ENCODE data around the gene TCF15. TPM values are rescaled to one million over a fixed set of nuclear protein-coding genes. Genes with fewer than 3 reads are reported as not detected.

The TCF15 gene
- total and polyA plus RNA-seq, 2 of the 4 experiments (the other 2 are of a cell fraction) = not detected

DNA sequence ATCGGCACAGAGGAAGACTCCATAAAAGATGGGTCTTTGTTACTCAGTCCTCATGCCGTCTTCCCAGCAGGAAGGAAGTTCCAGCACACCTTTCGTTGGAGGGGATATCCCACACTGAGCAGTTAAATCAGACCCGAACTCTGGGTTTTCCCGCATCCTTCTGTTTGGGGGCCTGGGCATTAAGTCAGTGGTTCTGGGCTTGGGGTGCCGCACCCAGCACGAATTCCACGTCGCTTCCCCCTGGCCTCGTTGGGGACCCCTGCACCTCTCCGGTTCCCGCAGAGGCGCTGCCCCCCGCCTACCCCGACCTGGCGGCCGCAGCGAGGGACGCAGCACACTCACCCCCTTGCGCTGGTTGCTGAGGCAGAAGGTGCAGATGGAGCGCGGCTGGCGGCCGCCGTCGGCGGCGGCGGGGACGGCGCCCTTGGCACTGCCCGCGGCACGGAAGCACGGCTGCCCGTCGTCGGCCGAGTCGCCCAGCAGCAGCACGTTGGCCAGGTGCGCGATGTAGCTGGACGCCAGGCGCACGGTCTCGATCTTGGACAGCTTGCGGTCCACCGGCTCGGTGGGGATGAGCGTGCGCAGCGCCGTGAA lies 641 bp downstream of the TCF15 start:
- H2BK5ac ChIP-seq (ENCODE audit: low read depth, low read length, poor library complexity, severe bottlenecking) = no peak overlapping the region
- no peak overlapping the region for H2BK120ac ChIP-seq (ENCODE audit: low read depth, low read length)
- H4K91ac ChIP-seq (ENCODE audit: insufficient read depth, low read depth, low read length) = no peak overlapping the region
- H3K4ac ChIP-seq (ENCODE audit: low read depth, low read length) = no peak overlapping the region
- dilution Hi-C loops (cut with HindIII; ENCODE audit: low sequenced_read_pairs, unreplicated experiment) = no loop called here
- H3K27me3 ChIP-seq (ENCODE audit: control insufficient read depth, insufficient read depth, low read length) = peaks cover 79% of the 10 kb centered on the region
- H3K4me1 ChIP-seq (ENCODE audit: control insufficient read depth, insufficient read depth, low read length) = no peaks in the 10 kb centered on the region
- H4K20me1 ChIP-seq (ENCODE audit: insufficient read depth, low read length) = no peaks in the 10 kb centered on the region; the same call in 1 of the 2 replicates
- 0 out of 2 replicates have a peak, but pooled peaks cover 1% of the 10 kb centered on the region for H3K9me3 ChIP-seq (ENCODE audit: control insufficient read depth, insufficient read depth, low read length)
- CTCF ChIA-PET = no interaction called here
- DNase-seq = no peak
- H2AK9ac ChIP-seq (replicated peaks; ENCODE audit: low read depth, low read length, poor library complexity) = peak overlapping the region; percentile 55
- H2BK15ac ChIP-seq (ENCODE audit: low read depth, low read length) = no peak overlapping the region
- H3K27ac ChIP-seq (ENCODE audit: insufficient read depth, low read length) = no peak overlapping the region
- H4K8ac ChIP-seq (ENCODE audit: low read depth in 2 of 2, low read length in 2 of 2) = no peak overlapping the region
- H2AK5ac ChIP-seq (ENCODE audit: low read depth, low read length) = no peak overlapping the region
- no peak overlapping the region for H3K18ac ChIP-seq (ENCODE audit: low read depth, low read length)
- no peak overlapping the region for H2BK20ac ChIP-seq (ENCODE audit: low read depth, low read length)
- no peaks in the 10 kb centered on the region for H3K36me3 ChIP-seq (ENCODE audit: control insufficient read depth, insufficient read depth, low read length)
- POLR2A ChIA-PET (ENCODE audit: unreplicated experiment) = no interaction called here
- H3K9ac ChIP-seq (ENCODE audit: low read depth, low read length) = no peak overlapping the region
- H3K79me1 ChIP-seq (ENCODE audit: low read depth in 1 of 2, low read length in 2 of 2) = no peaks in the 10 kb centered on the region
- BruUV-seq (replicated peaks) = no TSS peak
- TF ChIP-seq MXI1 (IDR thresholded peaks at IDR 0.05; ENCODE audit: borderline replicate concordance, low read depth, low read length) (no peak), BHLHE40 (IDR thresholded peaks at IDR 0.05; ENCODE audit: low read depth, low read length) (no peak), SMC3 (IDR thresholded peaks at IDR 0.05; ENCODE audit: low read depth, low read length) (no peak), MAZ (IDR thresholded peaks at IDR 0.05; ENCODE audit: borderline replicate concordance, low read depth, low read length) (no peak), MAFK (IDR thresholded peaks at IDR 0.05; ENCODE audit: low read depth, low read length) (no peak), RAD21 (IDR thresholded peaks at IDR 0.05; ENCODE audit: low read length) (no peak), RCOR1 (IDR thresholded peaks at IDR 0.05; ENCODE audit: insufficient replicate concordance, low read length) (no peak), NFE2L2 (IDR thresholded peaks at IDR 0.05; ENCODE audit: low read depth, low read length) (no peak), FOS (IDR thresholded peaks at IDR 0.05; ENCODE audit: low read depth, low read length) (no peak), POLR2A (IDR thresholded peaks at IDR 0.05; ENCODE audit: low read depth, low read length) (no peak), CHD1 (IDR thresholded peaks at IDR 0.05; ENCODE audit: low read depth, low read length) (no peak), CEBPB (IDR thresholded peaks at IDR 0.05; ENCODE audit: low read depth, low read length) (no peak), RFX5 (IDR thresholded peaks at IDR 0.05; ENCODE audit: low read depth, low read length) (no peak)
- TF ChIP-seq, protein P1, sequence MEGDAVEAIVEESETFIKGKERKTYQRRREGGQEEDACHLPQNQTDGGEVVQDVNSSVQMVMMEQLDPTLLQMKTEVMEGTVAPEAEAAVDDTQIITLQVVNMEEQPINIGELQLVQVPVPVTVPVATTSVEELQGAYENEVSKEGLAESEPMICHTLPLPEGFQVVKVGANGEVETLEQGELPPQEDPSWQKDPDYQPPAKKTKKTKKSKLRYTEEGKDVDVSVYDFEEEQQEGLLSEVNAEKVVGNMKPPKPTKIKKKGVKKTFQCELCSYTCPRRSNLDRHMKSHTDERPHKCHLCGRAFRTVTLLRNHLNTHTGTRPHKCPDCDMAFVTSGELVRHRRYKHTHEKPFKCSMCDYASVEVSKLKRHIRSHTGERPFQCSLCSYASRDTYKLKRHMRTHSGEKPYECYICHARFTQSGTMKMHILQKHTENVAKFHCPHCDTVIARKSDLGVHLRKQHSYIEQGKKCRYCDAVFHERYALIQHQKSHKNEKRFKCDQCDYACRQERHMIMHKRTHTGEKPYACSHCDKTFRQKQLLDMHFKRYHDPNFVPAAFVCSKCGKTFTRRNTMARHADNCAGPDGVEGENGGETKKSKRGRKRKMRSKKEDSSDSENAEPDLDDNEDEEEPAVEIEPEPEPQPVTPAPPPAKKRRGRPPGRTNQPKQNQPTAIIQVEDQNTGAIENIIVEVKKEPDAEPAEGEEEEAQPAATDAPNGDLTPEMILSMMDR (conservative IDR thresholded peaks at IDR 0.05; ENCODE audit: low read depth, low read length) = no peak
- TF ChIP-seq, protein P2, sequence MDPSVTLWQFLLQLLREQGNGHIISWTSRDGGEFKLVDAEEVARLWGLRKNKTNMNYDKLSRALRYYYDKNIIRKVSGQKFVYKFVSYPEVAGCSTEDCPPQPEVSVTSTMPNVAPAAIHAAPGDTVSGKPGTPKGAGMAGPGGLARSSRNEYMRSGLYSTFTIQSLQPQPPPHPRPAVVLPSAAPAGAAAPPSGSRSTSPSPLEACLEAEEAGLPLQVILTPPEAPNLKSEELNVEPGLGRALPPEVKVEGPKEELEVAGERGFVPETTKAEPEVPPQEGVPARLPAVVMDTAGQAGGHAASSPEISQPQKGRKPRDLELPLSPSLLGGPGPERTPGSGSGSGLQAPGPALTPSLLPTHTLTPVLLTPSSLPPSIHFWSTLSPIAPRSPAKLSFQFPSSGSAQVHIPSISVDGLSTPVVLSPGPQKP (IDR thresholded peaks at IDR 0.05; ENCODE audit: borderline replicate concordance, low read depth, low read length) = no peak
- TF ChIP-seq, protein P3, sequence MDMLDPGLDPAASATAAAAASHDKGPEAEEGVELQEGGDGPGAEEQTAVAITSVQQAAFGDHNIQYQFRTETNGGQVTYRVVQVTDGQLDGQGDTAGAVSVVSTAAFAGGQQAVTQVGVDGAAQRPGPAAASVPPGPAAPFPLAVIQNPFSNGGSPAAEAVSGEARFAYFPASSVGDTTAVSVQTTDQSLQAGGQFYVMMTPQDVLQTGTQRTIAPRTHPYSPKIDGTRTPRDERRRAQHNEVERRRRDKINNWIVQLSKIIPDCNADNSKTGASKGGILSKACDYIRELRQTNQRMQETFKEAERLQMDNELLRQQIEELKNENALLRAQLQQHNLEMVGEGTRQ (IDR thresholded peaks at IDR 0.05; ENCODE audit: low read depth, low read length) = no peak
- H3K4me3 ChIP-seq (ENCODE audit: insufficient read depth, low read depth, low read length) = no peak overlapping the region
- H3K23ac ChIP-seq (ENCODE audit: low read depth, low read length) = no peak overlapping the region
- H2AFZ ChIP-seq (replicated peaks; ENCODE audit: low read length, poor library complexity) = no peak overlapping the region
- no peak overlapping the region for H3K14ac ChIP-seq (replicated peaks; ENCODE audit: low read depth, low read length)
- no peak overlapping the region for H3K56ac ChIP-seq (ENCODE audit: extremely low read depth, insufficient read depth, low read length)
- intact Hi-C loops (cut with micrococcal nuclease) = no loop called here
- WGBS, 2 experiments (ENCODE audit: extremely low coverage in 2 of 2, insufficient read length in 1 of 2) = 4% methylated on average over 18 of the region's 54 CpGs; no CpG with 5 or more reads in 1 of the 2 experiments
- in situ Hi-C loops (cut with MboI; ENCODE audit: low sequenced_read_pairs) = no loop called here
- no peak for ATAC-seq (ENCODE audit: low read depth)
- H4K5ac ChIP-seq (ENCODE audit: low read depth, low read length) = no peak overlapping the region
- no peak overlapping the region for H3K4me2 ChIP-seq (ENCODE audit: low read depth, low read length)
- no peaks in the 10 kb centered on the region for H3K9me1 ChIP-seq (ENCODE audit: insufficient read depth, low read length)

Measured in IMR-90 (cell line).